Activated CD4-positive, alpha-beta T cell treated with anti-CD3 and anti-CD28 coated beads for 24 hours (primary cell): ENCODE measurements around the gene MZF1.
A peak's percentile ranks its signal among the peaks of the same experiment; 100 is the strongest.

Experiments
- DNase-seq, 2 donors: peaks; one replicate each; pipeline ENCODE4 v3.0.0-alpha.2; 2020; ENCODE audit warnings: low read depth in 2 of 2

The MZF1 gene

DNA sequence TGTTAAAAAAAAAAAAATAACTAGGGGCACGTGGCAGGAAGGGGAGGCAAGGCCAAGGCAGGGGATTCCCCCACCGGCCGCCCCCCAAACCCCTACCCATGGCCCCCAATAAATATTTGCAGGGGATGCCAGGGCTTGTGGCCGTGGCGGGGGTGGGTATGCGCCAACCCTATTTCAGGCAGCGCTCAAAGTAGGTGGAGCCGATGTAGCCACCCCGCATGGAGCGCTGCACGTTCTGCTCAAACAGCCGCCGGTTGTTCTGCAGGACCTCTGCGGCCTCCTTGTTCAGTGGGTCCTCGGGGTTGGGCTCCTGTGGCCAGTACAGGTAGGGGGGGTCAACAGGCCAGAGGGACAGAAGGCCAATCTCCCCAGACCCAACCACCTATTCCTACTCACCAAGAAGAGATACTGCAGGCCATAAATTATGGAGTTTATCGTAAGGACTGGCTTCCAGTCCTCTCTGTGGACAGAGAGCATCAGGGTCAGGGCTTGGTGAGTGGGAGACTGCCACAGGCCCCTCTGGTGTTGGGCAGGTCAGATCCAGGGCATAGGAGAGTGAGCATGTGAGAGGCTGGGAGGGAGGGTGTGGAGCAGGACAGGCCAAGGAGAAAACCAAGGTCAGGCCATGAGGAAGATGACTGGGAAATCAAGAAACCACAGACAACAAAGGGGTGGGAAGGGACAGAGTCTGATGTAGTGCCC lies 17.1 kb downstream of the MZF1 start:
- no peak for DNase-seq

DNA sequence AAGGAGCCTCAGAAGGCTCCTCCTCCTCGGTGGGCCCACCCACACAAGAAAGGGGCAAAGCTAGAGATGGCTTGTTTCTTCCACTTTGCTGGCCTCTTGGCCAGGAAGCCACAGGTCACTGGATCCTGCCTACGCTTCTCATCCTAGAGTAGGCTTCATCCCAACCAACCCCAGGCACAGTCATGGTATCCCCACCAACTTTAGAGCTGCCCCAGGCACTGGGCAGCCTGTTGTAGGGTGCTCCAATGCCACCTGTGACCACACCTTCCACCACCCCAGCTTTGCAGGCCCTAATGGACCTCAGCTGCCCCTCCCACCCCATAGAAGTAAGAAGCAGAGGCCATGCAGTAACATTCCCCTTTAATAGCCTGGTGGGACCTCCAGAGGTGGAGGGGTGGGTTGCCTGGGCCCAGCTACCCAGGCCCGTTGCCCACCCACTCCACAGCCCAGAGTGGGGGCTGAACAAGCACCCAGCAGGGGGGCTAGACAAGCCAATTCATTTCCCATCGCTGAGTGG lies 17.7 kb downstream of the MZF1 start:
- DNase-seq = no peak

DNA sequence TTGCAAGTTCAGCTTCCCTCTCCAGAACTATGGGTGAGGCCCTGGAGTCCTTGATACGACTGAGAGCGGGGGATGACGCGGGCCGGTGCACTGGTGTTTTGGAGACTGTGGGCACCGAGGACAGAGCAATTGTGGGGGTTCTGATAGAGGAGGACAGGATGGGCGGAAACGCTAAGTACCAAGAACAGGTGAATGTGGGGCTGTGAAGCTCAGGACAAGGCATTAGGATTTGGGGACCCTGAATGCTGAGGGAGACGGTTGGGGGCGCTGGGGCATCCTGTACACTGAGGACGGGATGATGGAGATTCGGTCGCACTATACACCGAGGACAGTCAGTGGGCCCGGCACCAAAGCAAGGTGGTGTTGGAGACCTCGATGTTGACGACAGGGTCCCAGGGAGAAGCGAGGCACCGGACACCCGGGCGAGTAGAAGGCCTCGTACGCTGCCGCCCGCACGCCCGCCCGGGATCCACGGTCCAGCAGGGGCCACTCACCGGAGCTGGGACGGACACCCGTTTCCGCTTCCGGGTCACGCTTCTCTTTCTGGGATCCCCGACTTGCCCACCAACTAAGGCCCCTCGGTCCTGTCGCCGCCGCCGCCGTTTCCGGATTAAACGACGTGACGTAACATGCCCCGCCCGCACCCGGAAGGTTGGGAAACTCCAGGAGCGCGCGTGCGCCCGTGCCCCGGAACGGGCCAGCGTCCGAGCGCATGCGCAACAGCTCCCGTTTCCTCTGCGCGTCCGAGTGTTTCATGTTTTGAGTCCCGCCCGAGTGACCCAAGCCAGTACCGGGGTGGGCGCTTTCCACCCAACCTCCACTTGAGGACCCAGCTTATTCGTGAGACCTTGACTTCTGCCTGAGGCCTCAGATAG lies 18.4 kb downstream of the MZF1 start, which contains the start of gene CHMP2A:
CHMP2A (minus strand) TSS at position 612 of the 875 bp plus-strand sequence. CDS start 893 bp downstream, outside the sequence.
- DNase-seq = peak; percentile 96 to 98

DNA sequence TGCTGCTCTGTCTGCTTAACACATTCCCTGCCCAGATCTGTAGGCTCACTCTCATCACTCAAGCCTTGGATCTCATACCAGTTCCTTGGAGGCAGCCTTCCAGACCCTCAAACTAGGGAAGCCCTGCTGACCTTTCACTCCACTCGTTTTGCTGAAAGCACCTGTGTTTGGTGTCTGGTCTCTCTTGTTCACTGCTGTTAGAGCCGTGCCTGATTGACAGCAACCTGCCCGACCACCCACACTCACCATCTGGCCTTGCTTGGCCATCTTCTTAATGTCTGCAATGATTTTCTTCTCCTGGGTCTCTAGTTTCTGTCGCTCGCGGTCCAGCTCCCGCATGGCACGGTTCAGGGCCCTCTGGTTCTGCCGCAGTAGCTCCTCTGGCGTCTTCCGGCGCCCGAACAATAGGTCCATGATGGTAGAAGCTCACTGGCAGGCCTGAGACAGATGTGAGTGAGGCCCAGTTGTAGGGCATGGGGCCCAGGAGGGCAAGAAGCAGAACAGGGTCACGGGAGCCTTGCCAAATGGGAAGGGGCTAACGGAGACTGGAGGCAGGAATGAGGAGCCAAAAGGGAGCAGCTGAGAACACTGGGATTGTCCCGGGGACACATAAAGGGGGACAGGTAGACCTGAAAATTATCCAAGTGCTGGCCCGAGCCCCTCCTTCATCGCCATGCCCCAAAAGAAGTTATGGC lies 19.2 kb downstream of the MZF1 start:
- DNase-seq = no peak

DNA sequence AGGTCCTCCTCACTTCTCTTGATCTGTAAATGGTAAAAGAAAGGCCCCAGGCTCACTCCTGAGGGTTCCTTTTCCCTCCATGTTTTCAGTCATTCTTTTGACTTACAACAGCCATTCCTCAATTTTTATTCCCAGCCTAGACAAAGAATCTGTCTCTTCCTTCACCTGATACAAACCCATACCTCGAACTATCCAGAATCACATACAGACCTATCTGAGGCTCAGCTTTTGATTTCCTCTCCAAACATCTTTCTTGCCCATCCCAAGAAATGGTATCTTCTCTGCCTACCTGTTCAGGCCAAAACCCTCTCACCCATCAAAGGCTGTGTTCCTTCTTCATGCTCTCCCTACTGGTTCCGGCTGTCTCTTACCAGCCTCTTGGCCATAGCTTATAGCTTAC lies 20.5 kb downstream of the MZF1 start:
- no peak for DNase-seq

DNA sequence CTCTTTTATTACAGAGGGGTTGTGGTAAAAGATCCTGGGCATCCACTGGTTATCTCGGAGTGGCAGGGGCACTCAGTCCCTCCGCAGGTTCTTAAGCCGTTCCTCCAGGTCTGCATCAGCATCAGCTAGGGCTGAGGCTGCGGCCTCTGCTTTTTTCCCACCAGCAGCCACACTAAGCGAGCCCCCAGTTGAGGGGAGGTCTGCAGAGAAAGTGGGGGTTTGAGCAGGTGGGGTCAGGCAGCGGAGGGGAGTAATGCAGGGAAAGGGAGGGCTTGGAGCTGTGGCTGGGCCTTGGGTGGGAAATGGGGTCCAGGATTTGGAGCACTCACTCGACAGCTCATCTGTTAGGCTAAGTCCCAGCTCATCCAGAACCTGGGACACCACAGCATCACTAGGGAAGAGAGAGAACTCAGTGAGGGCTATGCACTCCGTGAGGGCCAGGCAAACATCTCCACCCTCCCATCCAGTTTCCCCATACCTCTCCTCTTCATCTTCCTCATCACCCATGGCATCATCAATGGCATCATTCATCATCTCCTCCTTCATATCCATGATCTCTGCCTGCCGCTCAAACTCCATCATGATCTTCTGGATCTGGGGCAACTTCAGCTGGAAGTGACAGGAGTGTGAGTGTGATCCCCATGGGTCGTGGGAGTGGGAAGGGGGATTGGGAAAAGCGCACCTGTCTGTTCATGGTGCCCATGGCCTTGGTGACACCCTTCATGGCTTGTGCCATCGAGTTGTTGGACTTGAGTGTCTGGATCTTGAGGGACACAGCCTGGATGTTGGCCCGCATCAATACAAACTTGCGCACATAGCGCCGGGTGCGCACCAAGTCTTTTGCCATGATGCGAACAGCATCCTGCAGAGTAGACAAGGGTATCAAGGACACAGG lies 21.3 kb downstream of the MZF1 start:
- DNase-seq = no peak

DNA sequence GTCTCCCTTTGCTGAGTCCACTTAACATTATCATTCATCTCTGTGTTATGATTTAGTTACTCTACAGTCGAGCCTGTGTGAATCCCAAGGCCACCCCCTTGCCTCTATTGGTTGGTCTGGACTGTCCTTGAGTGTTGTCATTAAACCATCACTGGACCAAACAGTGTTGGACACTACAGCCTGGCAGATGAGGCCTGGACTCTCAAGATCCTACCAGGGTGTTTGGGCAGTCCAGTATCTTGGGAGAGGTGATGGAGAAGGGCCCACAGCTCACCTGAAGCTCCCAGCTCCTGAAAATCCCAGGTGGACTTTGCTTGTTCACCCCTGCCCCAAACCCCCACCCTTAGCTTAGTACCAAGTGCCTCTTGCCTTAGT lies 22.0 kb downstream of the MZF1 start:
- no peak for DNase-seq

DNA sequence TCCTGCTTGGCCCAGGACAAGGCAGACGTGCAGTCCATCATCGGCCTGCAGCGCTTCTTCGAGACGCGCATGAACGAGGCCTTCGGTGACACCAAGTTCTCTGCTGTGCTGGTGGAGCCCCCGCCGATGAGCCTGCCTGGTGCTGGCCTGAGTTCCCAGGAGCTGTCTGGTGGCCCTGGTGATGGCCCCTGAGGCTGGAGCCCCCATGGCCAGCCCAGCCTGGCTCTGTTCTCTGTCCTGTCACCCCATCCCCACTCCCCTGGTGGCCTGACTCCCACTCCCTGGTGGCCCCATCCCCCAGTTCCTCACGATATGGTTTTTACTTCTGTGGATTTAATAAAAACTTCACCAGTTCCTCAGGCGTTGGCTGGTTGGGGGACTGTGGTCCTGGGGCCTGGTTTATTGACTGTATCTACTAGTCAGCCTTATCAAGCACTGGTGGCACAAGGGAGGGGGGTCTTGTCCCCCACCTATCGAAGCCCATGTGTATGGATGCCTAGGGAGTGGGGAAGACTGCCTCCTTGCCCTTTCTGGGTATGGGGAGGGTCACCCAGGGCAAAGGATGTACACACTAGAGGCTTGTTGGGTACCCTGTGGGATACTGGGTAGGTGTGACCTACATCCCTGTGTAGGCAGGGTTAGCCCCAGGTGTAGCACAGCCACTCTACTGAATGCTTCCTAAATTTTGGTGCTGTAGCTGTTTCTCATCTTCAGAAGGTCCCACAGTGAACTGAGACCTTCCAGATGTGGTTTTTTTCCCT lies 22.6 kb downstream of the MZF1 start:
- no peak for DNase-seq

DNA sequence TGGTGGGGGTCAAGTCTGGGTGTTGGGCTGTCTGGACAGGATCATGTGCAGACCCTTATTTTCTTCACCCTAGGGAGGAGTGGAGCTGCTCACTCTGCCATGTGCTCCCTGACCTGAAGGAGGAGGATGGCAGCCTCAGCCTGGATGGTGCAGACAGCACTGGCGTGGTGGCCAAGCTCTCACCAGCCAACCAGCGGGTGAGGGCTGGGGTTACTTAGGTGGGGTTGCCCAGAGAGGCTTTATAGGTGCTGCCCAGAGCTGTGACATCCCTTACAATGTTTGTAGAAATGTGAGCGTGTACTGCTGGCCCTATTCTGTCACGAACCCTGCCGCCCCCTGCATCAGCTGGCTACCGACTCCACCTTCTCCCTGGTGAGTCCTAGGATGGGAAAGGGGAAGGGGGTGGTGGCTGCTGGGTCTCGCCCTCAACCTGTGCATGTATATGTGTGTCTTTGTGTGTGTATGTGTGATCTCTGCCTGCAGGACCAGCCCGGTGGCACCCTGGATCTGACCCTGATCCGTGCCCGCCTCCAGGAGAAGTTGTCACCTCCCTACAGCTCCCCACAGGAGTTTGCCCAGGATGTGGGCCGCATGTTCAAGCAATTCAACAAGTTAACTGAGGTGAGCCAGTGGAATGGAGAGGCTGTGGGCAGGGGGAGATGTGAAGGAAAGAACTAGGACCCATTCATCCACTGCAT lies 23.3 kb downstream of the MZF1 start:
- no peak for DNase-seq

DNA sequence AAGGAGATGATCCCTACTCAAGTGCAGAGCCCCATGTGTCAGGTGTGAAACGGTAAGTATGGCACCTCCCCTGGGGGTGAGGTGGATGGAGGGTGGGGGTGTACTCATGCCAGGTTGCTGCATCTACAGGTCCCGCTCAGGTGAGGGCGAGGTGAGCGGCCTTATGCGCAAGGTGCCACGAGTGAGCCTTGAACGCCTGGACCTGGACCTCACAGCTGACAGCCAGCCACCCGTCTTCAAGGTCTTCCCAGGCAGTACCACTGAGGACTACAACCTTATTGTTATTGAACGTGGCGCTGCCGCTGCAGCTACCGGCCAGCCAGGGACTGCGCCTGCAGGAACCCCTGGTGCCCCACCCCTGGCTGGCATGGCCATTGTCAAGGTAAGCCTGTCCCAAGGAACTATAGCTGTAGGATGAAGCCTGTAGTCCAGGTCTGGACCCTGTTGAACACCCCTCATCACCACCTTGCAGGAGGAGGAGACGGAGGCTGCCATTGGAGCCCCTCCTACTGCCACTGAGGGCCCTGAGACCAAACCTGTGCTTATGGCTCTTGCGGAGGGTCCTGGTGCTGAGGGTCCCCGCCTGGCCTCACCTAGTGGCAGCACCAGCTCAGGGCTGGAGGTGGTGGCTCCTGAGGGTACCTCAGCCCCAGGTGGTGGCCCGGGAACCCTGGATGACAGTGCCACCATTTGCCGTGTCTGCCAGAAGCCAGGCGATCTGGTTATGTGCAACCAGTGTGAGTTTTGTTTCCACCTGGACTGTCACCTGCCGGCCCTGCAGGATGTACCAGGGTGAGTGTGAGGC lies 24.1 kb downstream of the MZF1 start:
- no peak for DNase-seq

DNA sequence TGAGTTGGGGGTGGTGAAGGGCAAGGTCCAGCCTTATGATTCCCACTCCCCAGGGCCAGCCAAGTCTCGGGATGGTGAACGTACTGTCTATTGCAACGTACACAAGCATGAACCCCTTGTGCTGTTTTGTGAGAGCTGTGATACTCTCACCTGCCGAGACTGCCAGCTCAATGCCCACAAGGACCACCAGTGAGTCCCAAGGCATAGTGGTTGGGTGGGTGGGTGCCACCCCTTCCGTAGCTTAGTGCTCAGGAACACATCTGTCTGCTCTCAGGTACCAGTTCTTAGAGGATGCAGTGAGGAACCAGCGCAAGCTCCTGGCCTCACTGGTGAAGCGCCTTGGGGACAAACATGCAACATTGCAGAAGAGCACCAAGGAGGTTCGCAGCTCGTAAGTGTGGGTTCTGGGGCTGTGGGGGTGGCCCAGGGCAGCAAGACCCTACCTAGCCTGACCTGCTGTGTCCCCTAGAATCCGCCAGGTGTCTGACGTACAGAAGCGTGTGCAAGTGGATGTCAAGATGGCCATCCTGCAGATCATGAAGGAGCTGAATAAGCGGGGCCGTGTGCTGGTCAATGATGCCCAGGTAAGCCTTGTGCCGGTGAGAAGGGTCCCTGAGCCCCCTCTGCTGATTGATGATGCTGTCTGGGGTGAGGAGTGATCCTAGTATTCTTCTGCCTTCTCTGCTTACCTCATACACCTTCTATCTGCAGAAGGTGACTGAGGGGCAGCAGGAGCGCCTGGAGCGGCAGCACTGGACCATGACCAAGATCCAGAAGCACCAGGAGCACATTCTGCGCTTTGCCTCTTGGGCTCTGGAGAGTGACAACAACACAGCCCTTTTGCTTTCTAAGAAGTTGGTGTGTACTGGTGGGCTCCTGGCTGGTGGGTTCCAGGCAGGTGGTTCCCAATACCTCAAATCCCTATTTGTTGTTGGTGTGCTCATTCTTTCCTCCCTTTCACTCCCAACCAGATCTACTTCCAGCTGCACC lies 25.5 kb downstream of the MZF1 start:
- no peak for DNase-seq

DNA sequence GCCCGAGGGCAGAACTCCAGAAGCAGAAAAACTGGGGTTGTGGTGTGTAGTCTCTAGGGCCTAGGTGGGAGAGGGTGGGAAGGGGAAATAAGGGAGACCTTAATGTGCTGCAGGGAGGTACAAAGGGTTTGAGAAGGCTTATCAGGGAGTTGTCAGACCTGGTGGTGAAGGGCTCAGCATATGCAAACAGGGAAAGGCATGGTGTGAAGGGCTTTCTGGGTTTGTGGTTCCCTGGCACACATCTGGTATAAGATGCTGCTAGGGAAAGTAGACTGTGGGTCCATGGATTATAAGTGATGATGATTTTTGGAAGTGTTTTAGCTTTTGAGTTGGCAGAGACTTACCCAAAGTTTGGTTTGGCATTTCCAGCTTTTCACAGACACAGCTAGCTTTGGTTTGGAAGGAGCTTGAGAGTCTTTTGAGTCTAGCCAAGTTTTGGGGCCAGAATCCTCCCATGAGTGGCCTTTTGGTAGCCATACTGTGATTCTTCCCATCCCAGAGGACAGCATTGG lies 27.1 kb downstream of the MZF1 start:
- DNase-seq = no peak

DNA sequence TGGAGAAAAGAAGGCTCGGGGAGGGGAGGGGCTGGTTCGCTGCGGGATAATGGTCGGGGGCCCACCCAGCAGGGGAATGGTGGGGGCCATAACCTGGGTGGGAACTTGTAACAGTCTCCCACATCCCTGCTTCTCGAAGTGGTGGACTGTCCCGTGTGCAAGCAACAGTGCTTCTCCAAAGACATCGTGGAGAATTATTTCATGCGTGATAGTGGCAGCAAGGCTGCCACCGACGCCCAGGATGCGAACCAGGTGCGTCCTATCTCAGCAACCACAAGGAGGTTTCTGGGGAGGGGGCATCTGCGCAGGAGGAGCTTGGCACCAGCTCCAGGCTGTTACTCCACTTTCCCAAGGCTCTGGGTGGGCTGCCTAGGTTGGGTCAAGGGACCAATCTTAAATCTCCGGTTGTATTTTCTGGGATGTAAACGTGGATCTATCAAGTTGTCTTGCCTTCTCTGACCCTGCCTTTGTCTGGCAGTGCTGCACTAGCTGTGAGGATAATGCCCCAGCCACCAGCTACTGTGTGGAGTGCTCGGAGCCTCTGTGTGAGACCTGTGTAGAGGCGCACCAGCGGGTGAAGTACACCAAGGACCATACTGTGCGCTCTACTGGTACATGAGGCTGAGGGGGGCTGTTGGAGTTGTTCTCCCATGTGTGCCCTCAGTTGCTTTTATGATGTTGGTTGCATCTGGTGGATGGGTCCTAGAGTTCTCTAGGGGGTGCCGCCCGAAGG lies 27.7 kb downstream of the MZF1 start:
- no peak for DNase-seq

DNA sequence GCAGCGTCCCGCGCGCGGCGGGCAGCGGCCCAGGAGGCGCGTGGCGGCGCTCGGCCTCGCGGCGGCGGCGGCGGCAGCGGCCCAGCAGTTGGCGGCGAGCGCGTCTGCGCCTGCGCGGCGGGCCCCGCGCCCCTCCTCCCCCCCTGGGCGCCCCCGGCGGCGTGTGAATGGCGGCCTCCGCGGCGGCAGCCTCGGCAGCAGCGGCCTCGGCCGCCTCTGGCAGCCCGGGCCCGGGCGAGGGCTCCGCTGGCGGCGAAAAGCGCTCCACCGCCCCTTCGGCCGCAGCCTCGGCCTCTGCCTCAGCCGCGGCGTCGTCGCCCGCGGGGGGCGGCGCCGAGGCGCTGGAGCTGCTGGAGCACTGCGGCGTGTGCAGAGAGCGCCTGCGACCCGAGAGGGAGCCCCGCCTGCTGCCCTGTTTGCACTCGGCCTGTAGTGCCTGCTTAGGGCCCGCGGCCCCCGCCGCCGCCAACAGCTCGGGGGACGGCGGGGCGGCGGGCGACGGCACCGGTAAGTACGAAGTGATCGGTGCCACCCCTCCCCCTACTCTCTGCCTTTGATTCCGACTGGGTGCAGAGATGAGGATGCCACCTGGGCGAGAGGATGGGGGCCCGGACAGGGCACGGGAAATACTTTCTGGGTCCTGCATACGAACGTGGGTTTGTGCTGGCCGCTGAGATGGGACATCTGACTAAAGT lies 28.4 kb downstream of the MZF1 start:
- peak in 1 of 2 donors; percentile 60 for DNase-seq

DNA sequence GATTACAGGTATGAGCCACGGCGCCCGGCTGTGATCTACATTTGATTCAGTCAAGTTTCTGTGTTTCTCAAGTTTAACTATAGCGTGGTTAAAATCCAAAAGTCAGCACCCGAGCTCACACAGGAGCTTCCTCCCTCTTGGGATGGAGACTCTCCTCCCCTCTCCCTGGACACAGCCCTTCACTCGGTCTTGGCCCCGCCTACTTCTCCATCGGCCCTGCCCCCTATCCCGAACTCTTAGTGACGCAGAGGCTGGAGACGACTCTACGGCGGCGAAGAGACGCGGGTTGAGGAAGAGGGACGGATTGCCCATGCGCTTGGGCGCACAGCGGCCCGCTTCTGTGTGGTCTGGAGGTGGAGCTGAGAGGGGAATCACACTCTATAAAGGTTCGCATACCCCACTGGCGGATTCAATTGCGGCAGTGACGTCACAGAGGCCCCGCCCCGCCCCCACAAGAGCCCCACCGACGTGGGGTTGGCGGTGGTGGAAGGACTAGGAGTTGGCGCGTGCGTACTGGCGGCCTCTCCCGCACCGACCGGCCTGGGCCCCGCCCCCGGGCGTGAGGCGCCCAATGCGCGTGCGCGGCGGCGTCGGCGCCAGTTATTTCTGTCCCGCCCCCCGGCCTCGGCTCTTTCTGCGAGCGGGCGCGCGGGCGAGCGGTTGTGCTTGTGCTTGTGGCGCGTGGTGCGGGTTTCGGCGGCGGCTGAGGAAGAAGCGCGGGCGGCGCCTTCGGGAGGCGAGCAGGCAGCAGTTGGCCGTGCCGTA lies 29.1 kb downstream of the MZF1 start, which contains the start of gene TRIM28:
TRIM28 (plus strand) TSS at position 239 of the 765 bp plus-strand sequence. CDS start 694 bp downstream, outside the sequence.
- DNase-seq = peak; percentile 100
